ENCODE measurements around the gene YAF2. TPM values are rescaled to one million over a fixed set of nuclear protein-coding genes. Genes with fewer than 3 reads are reported as not detected.
A peak's percentile ranks its signal among the peaks of the same experiment; 100 is the strongest.
"Not testable (repeated sequence)": the region's sequence is repeated elsewhere in the genome, so short reads cannot be mapped to it uniquely, and the experiment has no call there.

YAF2 gene
- total and polyA plus RNA-seq, 5 donors: 42.6 to 93.9 (median 85.1) TPM

DNA sequence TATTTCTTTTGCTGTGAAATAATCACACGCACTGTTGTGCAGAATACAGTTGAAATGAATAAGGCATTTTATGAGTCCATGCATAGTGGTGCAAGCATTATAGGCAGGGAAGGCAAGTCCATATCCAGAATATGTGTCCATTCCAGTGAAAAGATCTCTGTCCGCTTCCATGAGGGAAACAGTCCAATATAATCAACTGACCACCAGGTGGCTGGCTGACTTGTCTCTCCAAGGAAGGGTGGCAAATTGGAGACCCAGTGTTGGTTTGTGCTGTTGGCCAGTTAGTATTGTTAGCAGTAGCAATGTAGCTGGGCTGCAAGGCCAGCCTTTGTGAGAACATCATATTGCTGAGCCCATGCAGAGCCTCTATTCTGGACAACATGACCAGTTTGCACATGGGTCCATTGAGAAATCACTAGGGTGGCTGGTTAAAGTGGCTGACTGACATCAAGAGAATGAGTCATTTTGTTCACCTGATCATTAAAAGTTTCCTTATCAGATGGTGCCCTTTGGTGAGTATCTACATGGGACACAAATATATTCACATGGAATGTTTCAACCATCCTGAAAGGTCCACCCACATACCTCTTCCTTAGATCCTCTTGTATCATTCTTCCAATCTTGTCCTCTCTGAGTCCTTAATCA lies 17.3 kb upstream of the YAF2 start:
- no peaks in the 10 kb centered on the region for H3K27me3 ChIP-seq (ENCODE audit: control insufficient read depth, insufficient read depth)
- H3K27ac ChIP-seq (ENCODE audit: low read length): no peak overlapping the region
- WGBS: 98% methylated on average over 2 of the region's 2 CpGs
- no peaks in the 10 kb centered on the region for H3K9me3 ChIP-seq (ENCODE audit: control insufficient read depth, low read length)
- H3K4me3 ChIP-seq (ENCODE audit: low read length): no peak overlapping the region
- ATAC-seq (no peak), DNase-seq (no peak)
- intact Hi-C loops (cut with DNase I): no loop called here
- no peaks in the 10 kb centered on the region for H3K4me1 ChIP-seq (ENCODE audit: control insufficient read depth, insufficient read depth, low read length)

DNA sequence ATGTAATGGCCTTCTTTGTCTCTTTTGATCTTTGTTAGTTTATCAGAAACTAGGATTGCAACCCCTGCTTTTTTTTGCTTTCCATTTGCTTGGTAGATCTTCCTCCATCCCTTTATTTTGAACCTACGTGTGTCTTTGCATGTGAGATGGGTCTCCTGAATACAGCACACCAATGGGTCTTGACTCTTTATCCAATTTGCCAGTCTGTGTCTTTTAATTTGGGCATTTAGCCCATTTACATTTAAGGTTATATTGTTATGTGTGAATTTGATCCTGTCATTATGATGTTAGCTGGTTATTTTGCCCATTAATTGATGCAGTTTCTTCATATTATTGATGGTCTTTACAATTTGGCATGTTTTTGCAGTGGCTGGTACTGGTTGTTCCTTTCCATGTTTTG lies 14.6 kb upstream of the YAF2 start:
- intact Hi-C loops (cut with DNase I): not testable (repeated sequence)
- 84% methylated on average over 1 of the region's 1 CpG for WGBS

DNA sequence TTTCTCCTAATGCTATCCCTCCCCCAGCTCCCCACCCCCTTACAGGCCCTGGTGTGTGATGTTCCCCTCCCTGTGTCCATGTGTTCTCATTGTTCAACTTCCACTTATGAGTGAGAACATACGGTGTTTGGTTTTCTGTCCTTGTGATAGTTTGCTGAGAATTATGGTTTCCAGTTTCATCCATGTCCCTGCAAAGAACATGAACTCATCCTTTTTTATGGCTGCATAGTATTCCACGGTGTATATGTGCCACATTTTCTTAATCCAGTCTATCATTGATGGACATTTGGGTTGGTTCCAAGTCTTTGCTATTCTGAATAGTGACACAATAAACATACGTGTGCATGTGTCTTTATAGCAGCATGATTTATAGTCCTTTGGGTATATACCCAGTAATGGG lies 11.0 kb upstream of the YAF2 start:
- H3K9me3 ChIP-seq (ENCODE audit: control insufficient read depth, low read length); H3K27ac ChIP-seq (ENCODE audit: low read length); H3K4me3 ChIP-seq (ENCODE audit: low read length); intact Hi-C loops (cut with DNase I); H3K4me1 ChIP-seq (ENCODE audit: control insufficient read depth, insufficient read depth, low read length); ATAC-seq; H3K27me3 ChIP-seq (ENCODE audit: control insufficient read depth, insufficient read depth); DNase-seq: not testable (repeated sequence)
- 95% methylated on average over 3 of the region's 3 CpGs for WGBS

More for the DNA sequence above, 14.6 kb upstream of the YAF2 start:
- ATAC-seq; H3K4me3 ChIP-seq (ENCODE audit: low read length); H3K27ac ChIP-seq (ENCODE audit: low read length); H3K4me1 ChIP-seq (ENCODE audit: control insufficient read depth, insufficient read depth, low read length); H3K9me3 ChIP-seq (ENCODE audit: control insufficient read depth, low read length); DNase-seq; H3K27me3 ChIP-seq (ENCODE audit: control insufficient read depth, insufficient read depth): not testable (repeated sequence)

DNA sequence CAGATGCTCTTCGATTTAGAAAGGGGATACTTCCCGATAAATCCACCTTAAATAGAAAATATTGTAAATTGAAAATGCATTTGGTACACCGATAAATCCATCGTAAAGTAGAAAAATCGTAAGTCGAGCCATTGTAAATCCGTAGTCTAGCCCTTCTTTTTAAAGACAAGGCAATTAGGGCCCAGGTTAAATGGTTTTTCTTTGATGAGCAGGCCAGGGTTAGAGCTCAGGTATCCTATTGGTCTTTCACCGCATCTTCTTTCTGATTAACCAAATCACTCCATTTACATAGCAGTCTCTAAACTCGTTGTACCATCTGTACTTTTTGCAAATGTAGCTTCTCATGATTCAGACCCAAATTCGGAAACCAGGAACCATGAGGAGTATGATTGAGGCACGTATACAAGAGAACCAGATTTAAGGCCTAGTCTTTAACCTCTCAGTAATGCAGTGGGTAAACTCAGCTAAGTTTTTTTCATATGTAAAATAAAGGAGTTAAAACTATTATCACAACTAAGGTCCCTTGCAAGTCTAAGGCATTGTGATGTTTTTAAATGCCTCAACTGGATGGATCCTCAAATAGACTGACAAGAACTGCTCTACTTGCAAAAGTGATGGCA lies 2.2 kb upstream of the YAF2 start:
- intact Hi-C loops (cut with DNase I): no loop called here
- 90% methylated on average over 11 of the region's 11 CpGs for WGBS

DNA sequence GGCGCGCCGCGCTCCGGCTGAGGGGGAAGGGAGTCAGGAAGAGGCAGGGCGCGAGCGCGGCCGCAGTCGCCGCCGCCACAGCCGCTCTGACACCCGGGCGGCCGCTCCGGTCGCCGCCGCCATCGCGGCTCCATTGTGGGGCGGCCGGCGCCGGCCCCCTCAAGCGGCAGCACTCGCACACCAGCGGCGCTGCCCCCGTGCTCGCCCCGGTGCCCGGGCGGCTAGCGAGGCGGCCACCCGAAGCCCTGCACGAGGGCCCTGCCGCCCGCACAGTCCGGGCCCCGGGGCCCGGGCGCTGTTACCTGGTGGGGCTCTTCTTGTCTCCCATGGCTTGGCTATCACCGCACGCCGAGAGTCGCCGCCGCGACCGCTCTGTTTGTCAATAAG lies 202 bp downstream of the YAF2 start:
- ATAC-seq: peak; percentile 31 to 53
- Histone ChIP-seq H3K9me3 (ENCODE audit: control insufficient read depth, low read length) (no peaks in the 10 kb centered on the region), H3K27ac (ENCODE audit: low read length) (peak overlapping the region; percentile 97), H3K27me3 (ENCODE audit: control insufficient read depth, insufficient read depth) (no peaks in the 10 kb centered on the region), H3K4me3 (ENCODE audit: low read length) (peak overlapping the region; percentile 97), H3K4me1 (ENCODE audit: control insufficient read depth, insufficient read depth, low read length) (peaks cover 4% of the 10 kb centered on the region)
- under 1% methylated on average over 49 of the region's 54 CpGs for WGBS
- intact Hi-C loops (cut with DNase I): loop anchor here in 2 of 4 donors (10.0 kb wide), 2 partner anchors 87 to 93 kb away; partner anchors contain the start of genes PPHLN1 (in 2 of the 2), ZCRB1 (in 2 of the 2) and GXYLT1 (in 1 of the 2)
- no peak for DNase-seq

More for the DNA sequence above, 2.2 kb upstream of the YAF2 start:
- ATAC-seq (no peak), DNase-seq (no peak)
- H3K27ac ChIP-seq (ENCODE audit: low read length): no peak overlapping the region
- H3K4me3 ChIP-seq (ENCODE audit: low read length): no peak overlapping the region
- peaks cover 3% of the 10 kb centered on the region for H3K4me1 ChIP-seq (ENCODE audit: control insufficient read depth, insufficient read depth, low read length)
- no peaks in the 10 kb centered on the region for H3K9me3 ChIP-seq (ENCODE audit: control insufficient read depth, low read length)
- no peaks in the 10 kb centered on the region for H3K27me3 ChIP-seq (ENCODE audit: control insufficient read depth, insufficient read depth)

DNA sequence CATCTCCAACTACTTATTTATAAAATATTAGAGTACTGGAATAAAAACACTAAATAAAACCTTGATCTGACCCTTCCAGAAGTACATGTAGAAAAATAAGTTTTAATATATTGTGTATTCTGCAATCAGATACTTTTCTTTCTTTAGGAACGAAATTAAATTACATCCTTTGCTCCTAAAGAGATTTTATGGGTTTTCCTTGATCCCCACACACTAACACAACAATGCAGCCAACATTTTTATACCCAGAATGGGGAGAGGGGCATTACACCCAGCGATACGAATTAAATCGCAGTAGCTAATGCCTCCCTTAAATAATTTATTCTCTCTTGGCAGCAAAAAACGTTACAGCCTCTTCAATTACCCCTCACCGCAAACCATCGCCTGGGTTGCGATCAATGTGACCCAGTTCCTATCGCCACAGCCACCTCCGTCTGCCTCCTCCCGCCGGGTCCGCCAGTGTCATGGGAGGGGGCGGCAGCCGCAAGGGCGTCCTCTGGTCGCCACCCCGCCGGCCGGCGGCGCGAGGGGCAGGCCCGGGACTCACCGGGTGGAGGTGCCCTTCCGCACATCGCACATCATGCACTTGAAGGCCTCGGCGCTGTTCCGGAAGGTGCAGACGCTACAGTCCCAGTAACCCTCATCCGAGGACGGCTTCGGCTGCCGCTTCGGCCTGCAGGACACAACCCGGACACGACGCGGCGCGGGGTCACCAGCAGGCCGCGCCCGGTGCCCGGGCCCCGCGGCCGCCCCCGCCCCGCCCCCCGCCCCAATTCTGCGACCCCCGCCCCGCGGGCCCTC lies 796 bp downstream of the YAF2 start:
- Histone ChIP-seq H3K4me3 (ENCODE audit: low read length) (peak overlapping the region; percentile 97), H3K27me3 (ENCODE audit: control insufficient read depth, insufficient read depth) (no peaks in the 10 kb centered on the region), H3K9me3 (ENCODE audit: control insufficient read depth, low read length) (no peaks in the 10 kb centered on the region), H3K27ac (ENCODE audit: low read length) (peak overlapping the region; percentile 97), H3K4me1 (ENCODE audit: control insufficient read depth, insufficient read depth, low read length) (peaks cover 4% of the 10 kb centered on the region)
- intact Hi-C loops (cut with DNase I): loop anchor here in 2 of 4 donors (10.0 kb wide), 2 partner anchors 88 to 92 kb away; partner anchors contain the start of genes PPHLN1 (in 2 of the 2), ZCRB1 (in 2 of the 2) and GXYLT1 (in 1 of the 2)
- WGBS: under 1% methylated on average over 55 of the region's 56 CpGs
- ATAC-seq: peak; percentile 71 to 85
- DNase-seq: peak; percentile 78 to 89 (median 88)

DNA sequence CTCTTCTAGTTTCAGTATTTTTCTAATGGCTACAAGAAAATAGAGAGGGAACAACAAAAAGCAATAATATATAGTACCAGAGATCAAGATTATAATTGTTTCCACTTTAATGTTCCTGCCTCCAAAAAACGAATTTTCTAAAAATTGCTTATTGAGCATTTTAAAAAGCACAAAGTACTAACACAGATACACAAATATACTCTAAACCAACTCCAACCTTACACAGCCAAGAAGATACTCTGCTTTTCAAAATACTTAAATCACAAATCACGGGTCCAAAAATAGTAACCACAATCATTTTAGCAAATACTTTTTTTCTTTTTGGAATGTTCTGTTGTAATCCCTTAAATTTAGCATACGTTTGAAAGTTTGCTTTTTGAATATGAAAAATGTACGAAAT lies 2.0 kb downstream of the YAF2 start:
- peak overlapping the region; percentile 55 for H3K4me3 ChIP-seq (ENCODE audit: low read length)
- WGBS: 38% methylated on average over 4 of the region's 4 CpGs
- H3K9me3 ChIP-seq (ENCODE audit: control insufficient read depth, low read length): no peaks in the 10 kb centered on the region
- intact Hi-C loops (cut with DNase I): loop anchor here in 2 of 4 donors (10.0 kb wide), 2 partner anchors 89 to 91 kb away; partner anchors contain the start of genes PPHLN1 (in 2 of the 2), ZCRB1 (in 2 of the 2) and GXYLT1 (in 1 of the 2)
- DNase-seq: no peak
- peak overlapping the region; percentile 99 for H3K27ac ChIP-seq (ENCODE audit: low read length)
- peaks cover 4% of the 10 kb centered on the region for H3K4me1 ChIP-seq (ENCODE audit: control insufficient read depth, insufficient read depth, low read length)
- ATAC-seq: no peak
- no peaks in the 10 kb centered on the region for H3K27me3 ChIP-seq (ENCODE audit: control insufficient read depth, insufficient read depth)

DNA sequence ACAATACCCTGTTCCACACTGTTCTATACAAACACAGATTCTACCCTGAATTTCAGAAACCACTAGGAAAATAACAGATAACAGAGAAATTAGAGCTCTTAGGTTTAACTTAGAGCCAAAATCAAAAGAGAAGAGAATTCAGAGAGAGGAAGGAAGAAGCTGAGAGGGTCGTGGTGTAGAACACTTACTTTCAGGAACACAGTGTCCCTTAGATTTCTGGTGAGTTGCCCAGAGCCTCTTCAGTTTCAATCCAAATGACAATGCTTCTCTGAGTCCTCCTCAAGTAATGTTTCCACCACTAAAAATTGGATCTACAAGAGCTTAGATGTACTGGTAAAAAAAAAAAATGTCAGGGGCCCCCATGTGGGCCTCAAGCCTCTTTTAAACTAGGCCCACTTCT lies 2.6 kb downstream of the YAF2 start:
- intact Hi-C loops (cut with DNase I): loop anchor here in 2 of 4 donors (10.0 kb wide), 2 partner anchors 89 to 91 kb away; partner anchors contain the start of genes PPHLN1 (in 2 of the 2), ZCRB1 (in 2 of the 2) and GXYLT1 (in 1 of the 2)
- WGBS: 2% methylated on average over 1 of the region's 1 CpG
- DNase-seq (no peak), ATAC-seq (peak; percentile 48 to 64)
- H3K9me3 ChIP-seq (ENCODE audit: control insufficient read depth, low read length): no peaks in the 10 kb centered on the region
- peak overlapping the region; percentile 99 for H3K27ac ChIP-seq (ENCODE audit: low read length)
- H3K27me3 ChIP-seq (ENCODE audit: control insufficient read depth, insufficient read depth): no peaks in the 10 kb centered on the region
- peak overlapping the region; percentile 55 for H3K4me3 ChIP-seq (ENCODE audit: low read length)
- peaks cover 4% of the 10 kb centered on the region for H3K4me1 ChIP-seq (ENCODE audit: control insufficient read depth, insufficient read depth, low read length)

DNA sequence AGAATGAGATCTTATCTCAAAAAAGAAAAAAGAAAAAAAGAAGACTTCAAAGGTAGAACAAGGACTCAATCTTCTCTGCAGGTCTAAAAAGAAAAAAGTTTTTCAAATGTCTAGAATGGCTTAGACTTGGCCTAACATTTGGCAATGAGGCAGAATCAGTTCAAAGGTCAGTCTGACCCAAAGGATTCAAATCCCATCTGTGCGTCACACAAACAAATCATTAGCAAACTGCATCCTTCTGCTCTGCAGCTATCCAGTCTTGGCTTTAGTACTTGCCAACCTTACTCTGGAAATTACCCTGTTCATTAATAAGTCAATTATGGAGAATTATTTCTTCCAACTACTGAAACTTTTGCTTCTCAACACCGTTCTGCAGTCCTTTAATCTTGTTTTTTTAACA lies 3.1 kb downstream of the YAF2 start:
- peak; percentile 36 to 47 for ATAC-seq
- H3K27me3 ChIP-seq (ENCODE audit: control insufficient read depth, insufficient read depth): no peaks in the 10 kb centered on the region
- intact Hi-C loops (cut with DNase I): loop anchor here in 2 of 4 donors (5.0 to 10.0 kb wide), 3 partner anchors 90 to 93 kb away; partner anchors contain the start of genes GXYLT1 (in 2 of the 2), PPHLN1 (in 2 of the 2) and ZCRB1 (in 2 of the 2)
- H3K9me3 ChIP-seq (ENCODE audit: control insufficient read depth, low read length): no peaks in the 10 kb centered on the region
- H3K4me1 ChIP-seq (ENCODE audit: control insufficient read depth, insufficient read depth, low read length): peaks cover 4% of the 10 kb centered on the region
- H3K4me3 ChIP-seq (ENCODE audit: low read length): peak overlapping the region; percentile 55
- H3K27ac ChIP-seq (ENCODE audit: low read length): peak overlapping the region; percentile 82
- no peak for DNase-seq
- WGBS: 35% methylated on average over 2 of the region's 2 CpGs

DNA sequence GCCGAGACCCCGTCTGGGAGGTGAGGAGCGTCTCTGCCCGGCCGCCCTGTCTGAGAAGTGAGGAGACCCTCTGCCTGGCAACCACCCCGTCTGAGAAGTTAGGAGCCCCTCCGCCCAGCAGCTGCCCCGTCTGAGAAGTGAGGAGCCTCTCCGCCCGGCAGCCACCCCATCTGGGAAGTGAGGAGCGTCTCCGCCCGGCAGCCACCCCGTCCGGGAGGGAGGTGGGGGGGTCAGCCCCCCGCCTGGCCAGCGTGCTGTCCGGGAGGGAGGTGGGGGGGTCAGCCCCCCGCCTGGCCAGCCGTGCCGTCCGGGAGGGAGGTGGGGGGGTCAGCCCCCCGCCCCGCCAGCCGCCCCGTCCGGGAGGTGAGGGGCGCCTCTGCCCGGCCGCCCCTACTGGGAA lies 10.5 kb downstream of the YAF2 start:
- DNase-seq; H3K4me1 ChIP-seq (ENCODE audit: control insufficient read depth, insufficient read depth, low read length); ATAC-seq; H3K9me3 ChIP-seq (ENCODE audit: control insufficient read depth, low read length); H3K27me3 ChIP-seq (ENCODE audit: control insufficient read depth, insufficient read depth); intact Hi-C loops (cut with DNase I); H3K27ac ChIP-seq (ENCODE audit: low read length); H3K4me3 ChIP-seq (ENCODE audit: low read length): not testable (repeated sequence)
- WGBS: 96% methylated on average over 22 of the region's 30 CpGs
